ENCODE measurements around the gene NCAPH2. TPM values are rescaled to one million over a fixed set of nuclear protein-coding genes. Genes with fewer than 3 reads are reported as not detected.

Gene NCAPH2
- total RNA-seq, 1 donor from 2014 or later: 41.2 TPM

- H3K27ac Mint-ChIP-seq: peak within 1 kb of the TSS; percentile 47
Observed at GRCh38 chr22:50486561-50487289, 21.3 kb upstream of the NCAPH2 start, which contains the start of gene MIOX. Gene MIOX (plus strand): TSS chr22:50486859. CDS start chr22:50486898, 39 bp downstream.

GRCh38 chr22:50487290-50488005 is 20.6 kb upstream of the NCAPH2 start:
- no peak overlapping the region for H3K27ac ChIP-seq
- H3K27me3 ChIP-seq: no peaks in the 10 kb centered on the region
- Mint-ChIP-seq H3K9me3 (no peaks in the 10 kb centered on the region), H3K27me3 (ENCODE audit: insufficient read depth, low read depth) (peaks cover 5% of the 10 kb centered on the region), H3K27ac (no peak overlapping the region), H3K4me1 (peaks cover 2% of the 10 kb centered on the region), H3K36me3 (no peaks in the 10 kb centered on the region), H3K4me3 (no peak overlapping the region)
- H3K4me3 ChIP-seq: no peak overlapping the region
- no peak for DNase-seq (ENCODE audit: low spot score)
- H3K4me2 ChIP-seq: no peak overlapping the region
- no peaks in the 10 kb centered on the region for H3F3A ChIP-seq (ENCODE audit: low read depth)
- H4K20me1 ChIP-seq (ENCODE audit: low read depth): no peaks in the 10 kb centered on the region
- no peaks in the 10 kb centered on the region for H3K9me3 ChIP-seq (ENCODE audit: low read depth)
- H3K36me3 ChIP-seq: no peaks in the 10 kb centered on the region
- TF ChIP-seq EZH2phosphoT487 (IDR thresholded peaks at IDR 0.05) (no peak), EZH2 (IDR thresholded peaks at IDR 0.05) (no peak), CTCF (IDR thresholded peaks at IDR 0.05) (no peak)
- H3K4me1 ChIP-seq: no peaks in the 10 kb centered on the region
- H2AFZ ChIP-seq (replicated peaks): no peak overlapping the region
- H3K9ac ChIP-seq: no peak overlapping the region
- H3K79me2 ChIP-seq (ENCODE audit: low read depth): no peaks in the 10 kb centered on the region

More at GRCh38 chr22:50486561-50487289, 21.3 kb upstream of the NCAPH2 start, which contains the start of gene MIOX:
- Histone ChIP-seq H3K4me2 (no peak within 1 kb of the TSS), H3K4me3 (no peak within 1 kb of the TSS), H3K9ac (no peak within 1 kb of the TSS), H2AFZ (replicated peaks) (no peak within 1 kb of the TSS), H3K79me2 (ENCODE audit: low read depth) (no peaks in the 10 kb centered on the region), H3F3A (ENCODE audit: low read depth) (no peaks in the 10 kb centered on the region), H3K4me1 (no peaks in the 10 kb centered on the region), H3K36me3 (no peaks in the 10 kb centered on the region), H4K20me1 (ENCODE audit: low read depth) (no peaks in the 10 kb centered on the region), H3K9me3 (ENCODE audit: low read depth) (no peaks in the 10 kb centered on the region), H3K27me3 (peaks cover 5% of the 10 kb centered on the region), H3K27ac (no peak within 1 kb of the TSS)
- Mint-ChIP-seq H3K27me3 (ENCODE audit: insufficient read depth, low read depth) (peaks cover 7% of the 10 kb centered on the region), H3K4me3 (no peak within 1 kb of the TSS), H3K4me1 (peaks cover 2% of the 10 kb centered on the region), H3K36me3 (no peaks in the 10 kb centered on the region), H3K9me3 (no peaks in the 10 kb centered on the region)
- no peak for DNase-seq (ENCODE audit: low spot score)
- TF ChIP-seq CTCF (IDR thresholded peaks at IDR 0.05) (no peak), EZH2phosphoT487 (IDR thresholded peaks at IDR 0.05) (no peak), EZH2 (IDR thresholded peaks at IDR 0.05) (no peak)

- TF ChIP-seq EZH2 (IDR thresholded peaks at IDR 0.05): no peak
- no peak for TF ChIP-seq EZH2phosphoT487 (IDR thresholded peaks at IDR 0.05)
- TF ChIP-seq CTCF (IDR thresholded peaks at IDR 0.05): no peak
Observed at GRCh38 chr22:50488006-50488677, 19.9 kb upstream of the NCAPH2 start.

More at GRCh38 chr22:50488006-50488677, 19.9 kb upstream of the NCAPH2 start:
- Histone ChIP-seq H3K79me2 (ENCODE audit: low read depth) (no peaks in the 10 kb centered on the region), H3K4me3 (no peak overlapping the region), H3K9ac (no peak overlapping the region), H2AFZ (replicated peaks) (no peak overlapping the region), H3K27me3 (no peaks in the 10 kb centered on the region), H3K4me2 (no peak overlapping the region), H3K9me3 (ENCODE audit: low read depth) (no peaks in the 10 kb centered on the region), H3K27ac (no peak overlapping the region), H3K36me3 (no peaks in the 10 kb centered on the region), H3F3A (ENCODE audit: low read depth) (no peaks in the 10 kb centered on the region), H4K20me1 (ENCODE audit: low read depth) (no peaks in the 10 kb centered on the region), H3K4me1 (no peaks in the 10 kb centered on the region)
- DNase-seq (ENCODE audit: low spot score): no peak
- Mint-ChIP-seq H3K4me1 (peaks cover 2% of the 10 kb centered on the region), H3K4me3 (no peak overlapping the region), H3K9me3 (no peaks in the 10 kb centered on the region), H3K27ac (no peak overlapping the region), H3K36me3 (no peaks in the 10 kb centered on the region), H3K27me3 (ENCODE audit: insufficient read depth, low read depth) (peaks cover 2% of the 10 kb centered on the region)

Measured in neural progenitor cell (in vitro differentiated cells).